MV-4-11 (cell line): ENCODE measurements around the gene VSX2.

Source experiments
- DNase-seq: peaks from one replicate; lab custom pipeline; 2025; lab: John Stamatoyannopoulos, UW

VSX2 gene

DNA sequence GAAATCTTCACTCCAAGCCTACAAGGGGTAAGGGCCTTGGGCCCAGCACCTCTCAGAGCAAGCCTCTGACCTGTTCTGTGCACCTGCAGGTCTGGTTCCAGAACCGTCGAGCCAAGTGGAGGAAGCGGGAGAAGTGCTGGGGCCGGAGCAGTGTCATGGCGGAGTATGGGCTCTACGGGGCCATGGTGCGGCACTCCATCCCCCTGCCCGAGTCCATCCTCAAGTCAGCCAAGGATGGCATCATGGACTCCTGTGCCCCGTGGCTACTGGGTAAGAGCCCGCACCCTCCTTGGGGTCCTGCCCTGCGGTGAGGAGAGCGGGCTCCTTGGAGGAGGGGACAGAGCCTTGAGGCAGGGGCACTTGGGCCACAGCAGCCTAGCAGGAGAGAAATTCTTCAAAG is 20.3 kb downstream of the VSX2 start:
- no peak for DNase-seq

DNA sequence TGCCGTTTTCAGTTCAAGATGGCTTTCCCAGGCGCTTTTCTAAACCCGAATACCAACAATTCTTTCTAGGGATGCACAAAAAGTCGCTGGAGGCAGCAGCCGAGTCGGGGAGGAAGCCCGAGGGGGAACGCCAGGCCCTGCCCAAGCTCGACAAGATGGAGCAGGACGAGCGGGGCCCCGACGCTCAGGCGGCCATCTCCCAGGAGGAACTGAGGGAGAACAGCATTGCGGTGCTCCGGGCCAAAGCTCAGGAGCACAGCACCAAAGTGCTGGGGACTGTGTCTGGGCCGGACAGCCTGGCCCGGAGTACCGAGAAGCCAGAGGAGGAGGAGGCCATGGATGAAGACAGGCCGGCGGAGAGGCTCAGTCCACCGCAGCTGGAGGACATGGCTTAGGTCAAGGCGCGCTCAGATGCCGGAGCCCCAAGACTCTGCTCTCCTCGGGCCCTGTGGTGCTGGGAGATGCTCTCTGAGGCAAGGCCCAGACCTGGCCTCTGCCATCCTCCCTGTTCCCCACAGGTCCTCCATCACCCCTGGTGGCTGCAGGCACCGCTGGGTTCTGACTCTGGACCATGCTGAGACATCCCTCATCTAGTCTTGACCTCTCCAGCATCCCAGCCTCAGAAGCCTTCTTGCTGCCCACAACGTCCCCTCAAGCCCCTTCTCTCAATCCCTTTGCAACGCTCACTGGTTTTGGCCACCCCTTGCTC is 21.4 kb downstream of the VSX2 start:
- no peak for DNase-seq

DNA sequence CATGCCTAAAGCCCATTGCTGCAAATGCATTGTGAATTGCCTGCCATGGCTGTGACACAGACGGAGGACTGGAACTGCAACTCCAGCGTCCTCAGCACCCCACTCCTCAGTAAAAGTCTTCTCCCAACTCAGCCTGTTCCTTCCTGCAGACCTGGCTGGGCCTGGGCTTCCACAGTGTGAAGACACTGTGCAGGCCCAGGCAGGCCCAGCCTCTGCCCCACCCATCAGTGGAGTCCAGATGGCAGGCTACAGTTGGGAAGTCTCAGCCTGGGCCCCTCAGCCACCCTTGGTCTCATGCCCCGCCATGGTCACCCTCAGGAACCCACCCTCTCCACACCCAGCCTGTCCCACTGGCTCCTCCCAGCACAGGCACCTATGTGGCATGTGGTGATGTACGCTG is 22.0 kb downstream of the VSX2 start:
- no peak for DNase-seq

- no peak for DNase-seq
These were observed 22.8 kb downstream of the VSX2 start for GRCh38 chr14:74262076-74262475.

DNA sequence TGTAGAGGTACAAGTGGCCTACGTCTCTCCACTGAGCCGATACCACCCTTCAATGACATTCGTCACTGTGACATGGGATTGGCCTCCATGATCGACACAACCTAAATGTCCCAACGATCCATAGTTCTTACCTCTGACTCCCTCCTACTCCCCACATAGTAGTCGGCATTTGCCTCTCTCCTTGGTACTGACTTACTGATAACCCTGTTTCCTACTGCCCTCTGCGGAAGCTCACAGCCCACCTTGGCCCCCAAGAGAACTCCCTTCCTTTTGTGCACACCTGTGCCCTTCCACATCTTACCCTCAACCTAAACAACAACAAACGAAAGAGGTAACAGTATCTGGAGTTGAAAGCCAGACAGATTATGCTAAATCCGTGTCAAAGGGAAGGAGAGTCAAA is 23.9 kb downstream of the VSX2 start:
- no peak for DNase-seq

- DNase-seq = no peak
These were observed 24.7 kb downstream of the VSX2 start for GRCh38 chr14:74263921-74264320.

DNA sequence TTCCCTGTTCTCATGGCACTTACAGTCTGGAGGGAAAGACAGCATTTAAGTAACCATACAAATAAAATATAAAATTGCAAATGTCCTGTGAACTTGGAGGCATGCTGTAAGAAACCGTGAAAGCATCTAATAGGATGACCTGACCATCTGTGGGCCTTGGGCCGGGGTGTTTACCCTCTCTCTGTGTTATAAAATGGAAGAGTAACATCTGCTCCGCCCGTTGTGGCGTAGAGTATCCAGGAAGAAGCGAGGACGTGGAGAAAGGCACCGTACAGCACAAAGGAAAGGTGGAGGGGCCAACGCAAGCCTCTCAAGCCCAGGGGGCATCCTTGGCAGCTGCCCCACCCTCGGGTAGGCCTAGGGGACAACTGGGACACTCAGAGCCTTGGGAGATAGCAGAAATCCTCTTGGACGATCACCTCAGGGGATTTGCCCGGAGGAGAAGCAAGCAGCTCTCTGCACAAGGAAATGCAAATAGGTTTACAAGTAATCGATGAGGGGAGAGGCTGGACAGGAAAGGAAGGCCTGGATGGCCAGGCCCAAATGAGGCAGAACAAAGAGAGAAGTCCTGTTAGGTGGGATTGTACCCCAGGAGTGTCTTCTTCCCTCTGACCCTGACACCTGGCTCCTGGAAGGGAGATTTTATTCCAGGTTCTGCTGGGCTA is 26.2 kb downstream of the VSX2 start:
- no peak for DNase-seq

GRCh38 chr14:74267588-74267987 is 28.3 kb downstream of the VSX2 start:
- DNase-seq = no peak

DNA sequence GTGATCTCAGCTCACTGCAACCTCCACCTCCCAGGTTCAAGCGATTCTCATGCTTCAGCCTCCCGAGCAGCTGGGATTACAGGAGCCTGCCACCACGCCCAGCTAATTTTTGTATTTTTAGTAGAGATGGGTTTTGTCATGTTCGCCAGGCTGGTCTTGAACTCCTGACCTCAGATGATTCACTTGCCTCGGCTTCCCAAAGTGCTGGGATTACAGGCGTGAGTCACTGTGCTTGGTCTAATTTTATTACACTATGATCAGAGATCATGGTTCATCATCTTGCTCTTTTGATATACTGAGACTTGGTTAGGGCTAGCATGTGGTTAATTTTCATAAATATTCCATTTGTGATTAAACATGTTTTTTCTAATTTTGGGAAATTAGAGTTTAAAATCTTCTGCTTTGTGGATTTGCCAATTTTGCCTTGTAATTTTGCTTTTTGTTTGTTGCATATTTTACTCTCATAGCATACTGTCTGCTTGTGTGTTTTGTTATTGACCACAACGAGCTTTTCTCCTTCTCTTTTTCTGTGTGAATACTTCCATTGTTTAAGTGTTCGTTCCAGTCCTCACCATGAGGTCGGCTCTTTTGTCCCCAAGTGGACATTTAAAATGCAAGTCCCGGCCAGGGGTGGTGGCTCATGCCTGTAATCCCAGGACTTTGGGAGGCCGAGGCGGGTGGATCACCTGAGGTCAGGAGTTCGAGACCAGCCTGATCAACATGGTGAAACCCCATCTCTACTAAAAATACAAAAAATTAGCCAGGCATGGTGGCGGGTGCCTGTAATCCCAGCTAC is 31.3 kb downstream of the VSX2 start:
- peak; percentile 67 for DNase-seq

- no peak for DNase-seq
These were observed 32.1 kb downstream of the VSX2 start for GRCh38 chr14:74271365-74271764.

DNA sequence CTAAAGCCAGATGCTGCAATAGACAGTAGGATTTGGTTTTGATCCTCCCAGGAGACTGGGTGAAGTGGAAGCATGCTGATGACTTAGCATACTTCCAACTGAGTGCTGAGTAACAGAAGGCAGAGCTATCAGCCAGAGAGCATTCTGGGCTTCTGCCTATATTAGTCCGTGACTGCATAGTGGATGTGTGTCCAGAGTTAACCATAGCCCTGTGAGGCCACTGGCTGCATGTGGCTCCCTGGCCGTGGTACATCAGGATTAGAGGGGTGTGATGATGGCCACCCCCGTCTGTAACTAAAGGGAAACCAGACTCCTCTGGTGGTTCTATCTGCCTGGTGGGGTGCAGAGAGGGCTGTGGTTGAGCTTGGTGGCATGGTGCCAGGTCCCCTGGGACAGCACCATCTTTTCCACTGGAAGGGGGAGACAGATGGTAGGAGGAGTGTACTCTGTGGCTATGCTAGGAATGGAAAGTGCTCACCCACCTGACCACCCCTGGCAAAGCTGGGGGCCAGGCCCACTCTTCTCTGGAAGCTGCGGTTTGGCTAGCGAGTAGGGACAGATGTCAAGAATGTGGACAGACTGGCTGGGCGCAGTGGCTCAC is 36.1 kb downstream of the VSX2 start:
- DNase-seq = no peak

- DNase-seq = no peak
These were observed 38.8 kb downstream of the VSX2 start for GRCh38 chr14:74278080-74278479.

DNA sequence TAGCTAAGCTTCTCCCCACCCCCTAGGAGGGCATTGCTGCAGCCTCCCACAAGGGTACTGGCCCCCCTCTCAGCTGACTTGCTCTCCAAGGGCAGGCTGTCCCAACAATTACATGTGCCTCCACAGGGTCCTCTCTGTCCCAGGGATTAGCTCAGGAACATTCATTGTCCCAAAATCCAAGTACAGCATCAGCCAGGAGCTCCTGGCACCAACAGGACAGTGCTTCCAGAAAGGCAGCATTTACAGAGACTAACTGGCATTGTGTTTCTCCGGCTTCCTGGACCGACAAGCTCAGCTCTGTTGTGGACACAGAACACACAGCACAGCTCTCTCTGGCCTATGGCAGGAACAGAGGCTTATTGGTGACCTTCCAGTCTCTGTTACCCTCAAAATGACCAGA is 41.8 kb downstream of the VSX2 start:
- DNase-seq = no peak

DNA sequence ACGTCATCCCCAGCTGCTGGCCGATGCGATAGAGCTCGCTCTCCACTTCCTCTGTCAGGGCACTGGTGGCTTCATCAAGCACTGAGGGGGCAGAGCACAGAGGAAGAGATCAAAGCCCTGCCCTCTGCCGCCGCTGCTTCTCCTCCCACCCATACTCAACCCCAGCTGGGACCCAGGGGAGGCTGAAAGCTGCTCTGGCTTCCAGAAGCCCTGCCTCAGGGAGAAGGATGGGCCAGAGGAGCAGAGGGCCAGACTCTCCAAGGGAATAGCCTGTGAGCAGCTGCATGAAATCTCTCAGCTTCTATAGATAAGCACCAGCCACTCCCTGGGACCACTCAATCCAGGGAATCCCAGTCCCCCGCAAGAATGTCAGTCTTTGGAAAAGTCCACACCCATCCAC is 47.5 kb downstream of the VSX2 start:
- no peak for DNase-seq

- DNase-seq = no peak
These were observed 50.6 kb downstream of the VSX2 start for GRCh38 chr14:74289801-74290200.

GRCh38 chr14:74290415-74290814 is 51.2 kb downstream of the VSX2 start:
- DNase-seq = no peak

DNA sequence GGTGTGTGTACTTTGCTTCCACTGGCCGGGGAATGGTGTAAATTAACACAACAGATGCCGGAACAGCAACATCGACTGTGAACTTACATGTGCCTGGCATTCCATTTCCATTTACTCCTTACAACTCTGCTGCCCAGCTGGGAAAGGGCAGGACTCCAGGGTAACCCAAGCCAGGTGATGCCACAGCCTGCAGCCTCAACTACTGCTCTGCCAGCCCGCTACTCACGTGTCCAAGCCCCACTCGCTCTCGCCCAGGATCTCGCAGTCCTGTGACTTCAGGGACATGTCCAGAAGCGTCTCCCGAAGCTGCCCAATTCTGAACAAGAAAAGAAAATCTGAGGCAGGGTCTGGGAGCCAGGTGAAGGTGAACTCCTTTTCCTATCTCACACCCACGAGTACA is 52.8 kb downstream of the VSX2 start:
- DNase-seq = no peak

- no peak for DNase-seq
These were observed 54.4 kb downstream of the VSX2 start for GRCh38 chr14:74293606-74294005.

GRCh38 chr14:74296037-74296467 is 56.8 kb downstream of the VSX2 start:
- no peak for DNase-seq

GRCh38 chr14:74297986-74298385 is 58.7 kb downstream of the VSX2 start:
- DNase-seq = no peak

GRCh38 chr14:74299061-74299545 is 59.9 kb downstream of the VSX2 start:
- DNase-seq = peak; percentile 69

GRCh38 chr14:74301594-74302151 is 62.4 kb downstream of the VSX2 start:
- DNase-seq = no peak
